ENCODE measurements around the gene SPATA46. TPM values are rescaled to one million over a fixed set of nuclear protein-coding genes. Genes with fewer than 3 reads are reported as not detected.

SPATA46 gene
- total RNA-seq, 4 donors from 2014 or later: not detected

DNA sequence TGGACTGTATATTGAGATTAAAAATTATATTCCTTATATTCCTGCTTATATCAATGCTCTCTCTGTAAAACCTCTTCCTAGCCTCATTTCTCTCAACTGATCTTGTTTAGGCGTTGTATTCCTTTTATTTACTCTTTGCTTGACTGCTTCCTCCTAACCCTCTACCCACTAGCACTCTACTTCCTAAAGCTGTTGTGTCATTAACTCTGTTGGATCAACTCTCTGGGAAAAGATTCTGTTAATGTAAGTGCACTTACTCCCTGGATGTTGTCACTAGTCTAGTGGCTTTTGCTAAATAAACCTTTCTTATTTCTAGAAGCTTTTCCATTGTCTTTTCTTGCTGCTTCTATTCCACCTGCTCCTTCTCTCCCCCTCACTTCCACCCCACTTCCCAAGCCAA is 6.5 kb downstream of the SPATA46 start:
- Histone ChIP-seq H3K27me3 (no peaks in the 10 kb centered on the region), H3K4me3 (replicated peaks in 1 of 3) (no peak overlapping the region), H3K36me3 (no peaks in the 10 kb centered on the region), H3K9me3 (no peaks in the 10 kb centered on the region), H3K4me1 (no peaks in the 10 kb centered on the region), H3K27ac (no peak overlapping the region)
- intact Hi-C loops (cut with DNase I): no loop called here
- DNase-seq: no peak
- no peak for TF ChIP-seq POLR2A (IDR thresholded peaks at IDR 0.05)
- TF ChIP-seq, protein P1, sequence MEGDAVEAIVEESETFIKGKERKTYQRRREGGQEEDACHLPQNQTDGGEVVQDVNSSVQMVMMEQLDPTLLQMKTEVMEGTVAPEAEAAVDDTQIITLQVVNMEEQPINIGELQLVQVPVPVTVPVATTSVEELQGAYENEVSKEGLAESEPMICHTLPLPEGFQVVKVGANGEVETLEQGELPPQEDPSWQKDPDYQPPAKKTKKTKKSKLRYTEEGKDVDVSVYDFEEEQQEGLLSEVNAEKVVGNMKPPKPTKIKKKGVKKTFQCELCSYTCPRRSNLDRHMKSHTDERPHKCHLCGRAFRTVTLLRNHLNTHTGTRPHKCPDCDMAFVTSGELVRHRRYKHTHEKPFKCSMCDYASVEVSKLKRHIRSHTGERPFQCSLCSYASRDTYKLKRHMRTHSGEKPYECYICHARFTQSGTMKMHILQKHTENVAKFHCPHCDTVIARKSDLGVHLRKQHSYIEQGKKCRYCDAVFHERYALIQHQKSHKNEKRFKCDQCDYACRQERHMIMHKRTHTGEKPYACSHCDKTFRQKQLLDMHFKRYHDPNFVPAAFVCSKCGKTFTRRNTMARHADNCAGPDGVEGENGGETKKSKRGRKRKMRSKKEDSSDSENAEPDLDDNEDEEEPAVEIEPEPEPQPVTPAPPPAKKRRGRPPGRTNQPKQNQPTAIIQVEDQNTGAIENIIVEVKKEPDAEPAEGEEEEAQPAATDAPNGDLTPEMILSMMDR (IDR thresholded peaks at IDR 0.05): no peak
- WGBS, 2 donors: 87 to 89% methylated on average over 1 of the region's 1 CpG

DNA sequence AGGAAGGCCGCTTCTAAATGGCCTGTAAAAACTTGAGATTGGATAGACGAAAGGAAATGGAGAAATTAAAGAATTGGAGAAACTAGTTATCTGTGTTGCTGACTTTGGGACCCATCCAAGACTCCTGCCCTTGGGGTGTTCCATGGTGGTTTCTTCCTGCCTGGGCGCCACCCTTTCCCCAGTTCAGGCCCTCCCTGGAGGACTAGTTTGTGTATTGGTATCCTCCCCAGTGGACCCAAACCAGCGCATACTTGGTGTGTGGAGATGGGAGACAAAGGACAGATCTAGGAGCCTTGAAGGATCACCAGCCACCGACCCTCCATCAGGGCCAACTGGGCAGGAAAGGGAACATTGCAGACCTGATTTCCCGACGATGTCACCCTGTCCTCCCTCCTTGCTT is 7.1 kb downstream of the SPATA46 start:
- TF ChIP-seq POLR2A (IDR thresholded peaks at IDR 0.05): no peak
- TF ChIP-seq, protein P1 (IDR thresholded peaks at IDR 0.05): no peak
- no peaks in the 10 kb centered on the region for H3K27me3 ChIP-seq
- no peak overlapping the region for H3K4me3 ChIP-seq (replicated peaks in 1 of 3)
- DNase-seq: no peak
- no peaks in the 10 kb centered on the region for H3K4me1 ChIP-seq
- no peaks in the 10 kb centered on the region for H3K36me3 ChIP-seq
- intact Hi-C loops (cut with DNase I): no loop called here
- H3K9me3 ChIP-seq: no peaks in the 10 kb centered on the region
- WGBS, 2 donors: 93% methylated on average over 7 of the region's 7 CpGs
- H3K27ac ChIP-seq: no peak overlapping the region

DNA sequence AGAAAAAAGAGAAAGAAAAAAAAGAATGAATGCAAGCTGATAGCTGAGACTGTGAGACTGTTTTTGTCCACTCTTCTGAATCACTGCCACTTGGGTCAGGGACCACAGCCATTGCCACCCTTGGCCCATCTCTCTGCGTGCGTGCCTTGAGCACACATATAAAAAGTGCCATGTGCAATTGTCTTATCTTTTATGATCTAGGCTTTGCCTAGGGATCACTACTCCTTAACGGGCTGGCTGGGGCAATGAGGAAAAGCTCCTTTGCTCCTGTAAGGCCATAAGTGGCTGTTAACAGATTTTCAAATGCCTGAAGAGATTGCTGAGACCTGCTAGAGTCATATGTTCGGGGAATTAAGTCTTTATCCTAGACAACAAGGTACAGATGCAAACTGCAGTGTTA is 8.2 kb downstream of the SPATA46 start:
- intact Hi-C loops (cut with DNase I): no loop called here
- TF ChIP-seq POLR2A (IDR thresholded peaks at IDR 0.05): no peak
- TF ChIP-seq, protein P1 (IDR thresholded peaks at IDR 0.05): no peak
- WGBS, 2 donors: 49 to 71% methylated on average over 3 to 4 of the region's 4 CpGs

DNA sequence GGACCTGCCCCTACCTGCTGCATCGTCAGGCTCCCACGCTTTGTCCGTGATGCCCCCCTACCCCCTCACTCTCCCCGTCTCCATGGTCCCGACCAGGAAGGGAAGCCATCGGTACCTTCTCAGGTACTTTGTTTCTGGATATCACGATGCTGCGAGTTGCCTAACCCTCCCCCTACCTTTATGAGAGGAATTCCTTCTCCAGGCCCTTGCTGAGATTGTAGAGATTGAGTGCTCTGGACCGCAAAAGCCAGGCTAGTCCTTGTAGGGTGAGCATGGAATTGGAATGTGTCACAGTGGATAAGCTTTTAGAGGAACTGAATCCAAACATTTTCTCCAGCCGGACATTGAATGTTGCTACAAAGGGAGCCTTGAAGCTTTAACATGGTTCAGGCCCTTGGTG is 8.9 kb downstream of the SPATA46 start:
- intact Hi-C loops (cut with DNase I): no loop called here
- Histone ChIP-seq H3K27ac (no peak overlapping the region), H3K4me3 (replicated peaks in 1 of 3) (no peak overlapping the region), H3K27me3 (no peaks in the 10 kb centered on the region), H3K9me3 (no peaks in the 10 kb centered on the region), H3K4me1 (no peaks in the 10 kb centered on the region), H3K36me3 (no peaks in the 10 kb centered on the region)
- TF ChIP-seq POLR2A (IDR thresholded peaks at IDR 0.05): no peak
- TF ChIP-seq, protein P1 (IDR thresholded peaks at IDR 0.05): no peak
- no peak for DNase-seq
- WGBS, 2 donors: 74 to 77% methylated on average over 10 of the region's 10 CpGs

More for the DNA sequence above, 8.2 kb downstream of the SPATA46 start:
- Histone ChIP-seq H3K27me3 (no peaks in the 10 kb centered on the region), H3K36me3 (no peaks in the 10 kb centered on the region), H3K27ac (no peak overlapping the region), H3K9me3 (no peaks in the 10 kb centered on the region), H3K4me1 (no peaks in the 10 kb centered on the region), H3K4me3 (replicated peaks in 1 of 3) (no peak overlapping the region)
- DNase-seq: no peak

DNA sequence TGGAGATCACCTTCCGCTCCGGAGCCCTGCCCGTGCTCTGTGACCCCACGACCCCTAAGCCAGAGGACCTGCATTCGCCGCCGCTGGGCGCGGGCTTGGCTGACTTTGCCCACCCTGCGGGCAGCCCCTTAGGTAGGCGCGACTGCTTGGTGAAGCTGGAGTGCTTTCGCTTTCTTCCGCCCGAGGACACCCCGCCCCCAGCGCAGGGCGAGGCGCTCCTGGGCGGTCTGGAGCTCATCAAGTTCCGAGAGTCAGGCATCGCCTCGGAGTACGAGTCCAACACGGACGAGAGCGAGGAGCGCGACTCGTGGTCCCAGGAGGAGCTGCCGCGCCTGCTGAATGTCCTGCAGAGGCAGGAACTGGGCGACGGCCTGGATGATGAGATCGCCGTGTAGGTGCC is 9.6 kb downstream of the SPATA46 start:
- TF ChIP-seq POLR2A (IDR thresholded peaks at IDR 0.05): no peak
- TF ChIP-seq, protein P1 (IDR thresholded peaks at IDR 0.05): no peak
- H3K4me3 ChIP-seq (replicated peaks in 1 of 3): no peak overlapping the region
- H3K27ac ChIP-seq: no peak overlapping the region
- no peaks in the 10 kb centered on the region for H3K36me3 ChIP-seq
- no peaks in the 10 kb centered on the region for H3K9me3 ChIP-seq
- no peaks in the 10 kb centered on the region for H3K4me1 ChIP-seq
- DNase-seq: no peak
- intact Hi-C loops (cut with DNase I): no loop called here
- H3K27me3 ChIP-seq: no peaks in the 10 kb centered on the region
- 91 to 93% methylated on average over 36 of the region's 36 CpGs for WGBS, 2 donors
